Measurements from ENCODE around the gene ELMOD2.
"Not testable (repeated sequence)": the region's sequence is repeated elsewhere in the genome, so short reads cannot be mapped to it uniquely, and the experiment has no call there.

The ELMOD2 gene

DNA sequence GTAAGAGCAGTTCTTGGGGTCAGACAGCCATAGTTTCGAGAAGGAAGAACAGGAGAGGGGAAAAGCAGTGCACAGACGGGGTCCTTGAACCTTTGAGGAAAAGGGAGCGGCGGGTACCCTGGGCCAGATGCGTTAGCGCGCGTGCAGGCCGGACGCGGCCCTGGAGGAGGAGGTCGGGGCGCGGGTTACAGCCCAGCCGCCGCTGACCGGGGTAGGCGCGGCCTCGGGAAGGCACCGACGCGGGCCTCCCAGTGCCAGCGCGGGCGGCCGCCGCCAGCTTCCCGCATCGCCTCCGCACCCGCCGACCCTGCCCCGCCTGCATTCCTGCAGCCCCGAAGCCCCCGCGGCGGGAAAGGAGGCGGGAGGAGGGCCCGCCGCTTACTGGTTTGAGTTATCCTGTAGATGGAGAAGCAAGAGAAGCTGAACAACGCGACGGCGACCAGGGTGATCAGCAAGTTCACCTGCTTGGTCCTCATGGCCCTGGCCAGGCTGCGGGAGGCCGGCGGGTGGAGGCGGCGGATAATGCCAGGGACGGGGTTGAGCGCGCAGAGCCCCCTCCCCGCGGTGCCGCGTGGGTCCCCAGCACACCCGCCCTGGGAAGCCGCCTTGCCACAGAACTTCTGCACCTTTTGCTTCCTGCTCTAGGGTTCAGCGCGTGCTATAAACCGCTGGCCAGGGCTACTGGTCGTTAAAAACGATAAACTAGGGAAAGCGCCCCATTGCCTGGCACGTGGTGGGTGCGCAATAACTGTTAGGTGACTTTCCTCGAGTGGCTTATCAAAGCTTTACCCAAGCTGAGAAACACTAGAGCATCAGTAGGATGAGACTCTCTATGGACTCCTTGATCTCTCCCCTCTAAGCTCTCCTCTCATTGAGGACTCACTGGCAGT lies 26.0 kb upstream of the ELMOD2 start, which contains the start of gene MGAT4D:
MGAT4D (minus strand) TSS at position 547 of the 890 bp plus-strand sequence; CDS start at position 476, 71 bp downstream.
- Histone ChIP-seq H4K91ac (ENCODE audit: low read depth, low read length, poor library complexity) (no peak within 1 kb of the TSS), H3K4me3 (ENCODE audit: low read length in 2 of 2) (peak within 1 kb of the TSS in 1 of 2 donors; percentile 68)

GRCh38 chr4:140499391-140499790 lies 24.6 kb upstream of the ELMOD2 start:
- no peak overlapping the region for H3K18ac ChIP-seq (ENCODE audit: low read length)
- no peak for DNase-seq (ENCODE audit: low spot score)
- H2AFZ ChIP-seq (ENCODE audit: low read length): no peak overlapping the region
- no peak overlapping the region for H3K4ac ChIP-seq (ENCODE audit: low read length)
- H3K4me3 ChIP-seq (ENCODE audit: low read length in 2 of 2): no peak overlapping the region
- peaks cover 0 to 5% of the 10 kb centered on the region in 2 donors for H3K4me1 ChIP-seq (ENCODE audit: control insufficient read depth in 2 of 2, insufficient read depth in 1 of 2, low read depth in 1 of 2, low read length in 2 of 2)
- no peak overlapping the region for H2BK120ac ChIP-seq (ENCODE audit: low read depth, low read length)
- no peaks in the 10 kb centered on the region for H3K36me3 ChIP-seq (replicated peaks in 1 of 2; ENCODE audit: control insufficient read depth in 2 of 2, insufficient read depth in 2 of 2, low read length in 2 of 2)
- H2BK15ac ChIP-seq (ENCODE audit: low read length): no peak overlapping the region
- H4K91ac ChIP-seq (ENCODE audit: low read depth, low read length, poor library complexity): no peak overlapping the region
- H3K4me2 ChIP-seq (ENCODE audit: insufficient read depth, low read length, poor library complexity, severe bottlenecking): no peak overlapping the region
- no peak overlapping the region for H2BK5ac ChIP-seq (ENCODE audit: low read length)
- H3K27ac ChIP-seq (replicated peaks; ENCODE audit: low read length): no peak overlapping the region
- no peak overlapping the region for H3K23ac ChIP-seq (ENCODE audit: low read depth, low read length, poor library complexity)
- H2BK12ac ChIP-seq (ENCODE audit: low read length): no peak overlapping the region
- WGBS, 2 donors (ENCODE audit: extremely low coverage in 2 of 2, insufficient read length in 2 of 2, insufficient replicate concordance in 1 of 2): no CpG with 5 or more reads among the region's 4 CpGs
- H2AK5ac ChIP-seq (ENCODE audit: low read depth, low read length): no peak overlapping the region
- no peak overlapping the region for H4K8ac ChIP-seq (ENCODE audit: low read depth, low read length)
- peaks cover 5% of the 10 kb centered on the region in 2 donors for H3K9me3 ChIP-seq (replicated peaks in 1 of 2; ENCODE audit: control insufficient read depth in 2 of 2, insufficient read depth in 1 of 2, low read depth in 1 of 2, low read length in 2 of 2)
- H3K14ac ChIP-seq (ENCODE audit: low read length): no peak overlapping the region
- H3K27me3 ChIP-seq (ENCODE audit: control insufficient read depth in 3 of 3, insufficient read depth in 3 of 3, low read depth in 1 of 3, low read length in 3 of 3): peaks cover 9 to 66% (median 24%) of the 10 kb centered on the region in 3 experiments
- no peak overlapping the region for H3K9ac ChIP-seq (ENCODE audit: low read depth, low read length, poor library complexity)
- H3K79me1 ChIP-seq (ENCODE audit: low read depth, low read length): no peaks in the 10 kb centered on the region

More for the DNA sequence above, 26.0 kb upstream of the ELMOD2 start, which contains the start of gene MGAT4D:
- Histone ChIP-seq H2BK120ac (ENCODE audit: low read depth, low read length) (no peak within 1 kb of the TSS), H3K79me1 (ENCODE audit: low read depth, low read length) (no peaks in the 10 kb centered on the region), H3K23ac (ENCODE audit: low read depth, low read length, poor library complexity) (peak within 1 kb of the TSS; percentile 29), H2BK15ac (ENCODE audit: low read length) (peak within 1 kb of the TSS; percentile 52), H3K9ac (ENCODE audit: low read depth, low read length, poor library complexity) (peak within 1 kb of the TSS; percentile 13), H3K9me3 (replicated peaks in 1 of 2; ENCODE audit: control insufficient read depth in 2 of 2, insufficient read depth in 1 of 2, low read depth in 1 of 2, low read length in 2 of 2) (peaks cover 5% of the 10 kb centered on the region in 2 donors), H4K8ac (ENCODE audit: low read depth, low read length) (no peak within 1 kb of the TSS), H3K4ac (ENCODE audit: low read length) (no peak within 1 kb of the TSS), H3K27ac (replicated peaks; ENCODE audit: low read length) (no peak within 1 kb of the TSS), H3K27me3 (ENCODE audit: control insufficient read depth in 3 of 3, insufficient read depth in 3 of 3, low read depth in 1 of 3, low read length in 3 of 3) (peaks cover 9 to 70% (median 24%) of the 10 kb centered on the region in 3 experiments), H3K18ac (ENCODE audit: low read length) (peak within 1 kb of the TSS; percentile 89), H3K4me2 (ENCODE audit: insufficient read depth, low read length, poor library complexity, severe bottlenecking) (peak within 1 kb of the TSS; percentile 76), H3K14ac (ENCODE audit: low read length) (peak within 1 kb of the TSS; percentile 47), H3K36me3 (replicated peaks in 1 of 2; ENCODE audit: control insufficient read depth in 2 of 2, insufficient read depth in 2 of 2, low read length in 2 of 2) (no peaks in the 10 kb centered on the region), H2AFZ (ENCODE audit: low read length) (peak within 1 kb of the TSS; percentile 67), H2BK5ac (ENCODE audit: low read length) (peak within 1 kb of the TSS; percentile 43), H2BK12ac (ENCODE audit: low read length) (peak within 1 kb of the TSS; percentile 35), H3K4me1 (ENCODE audit: control insufficient read depth in 2 of 2, insufficient read depth in 1 of 2, low read depth in 1 of 2, low read length in 2 of 2) (peaks cover 0 to 5% of the 10 kb centered on the region in 2 donors), H2AK5ac (ENCODE audit: low read depth, low read length) (peak within 1 kb of the TSS; percentile 38)
- DNase-seq (ENCODE audit: low spot score): peak; percentile 32
- no CpG with 5 or more reads among the region's 68 CpGs for WGBS, 2 donors (ENCODE audit: extremely low coverage in 2 of 2, insufficient read length in 2 of 2, insufficient replicate concordance in 1 of 2)

- H3K79me1 ChIP-seq (ENCODE audit: low read depth, low read length): no peaks in the 10 kb centered on the region
- no peak overlapping the region for H2AK5ac ChIP-seq (ENCODE audit: low read depth, low read length)
- no peak overlapping the region for H2BK5ac ChIP-seq (ENCODE audit: low read length)
- H2BK15ac ChIP-seq (ENCODE audit: low read length): no peak overlapping the region
- no peak overlapping the region for H2AFZ ChIP-seq (ENCODE audit: low read length)
- no peak overlapping the region for H2BK120ac ChIP-seq (ENCODE audit: low read depth, low read length)
- peaks cover 0 to 45% (median 2%) of the 10 kb centered on the region in 3 experiments for H3K27me3 ChIP-seq (ENCODE audit: control insufficient read depth in 3 of 3, insufficient read depth in 3 of 3, low read depth in 1 of 3, low read length in 3 of 3)
- DNase-seq (ENCODE audit: low spot score): no peak
- no peak overlapping the region for H4K91ac ChIP-seq (ENCODE audit: low read depth, low read length, poor library complexity)
- H3K23ac ChIP-seq (ENCODE audit: low read depth, low read length, poor library complexity): no peak overlapping the region
- H3K9ac ChIP-seq (ENCODE audit: low read depth, low read length, poor library complexity): no peak overlapping the region
- H3K4me1 ChIP-seq (ENCODE audit: control insufficient read depth in 2 of 2, insufficient read depth in 1 of 2, low read depth in 1 of 2, low read length in 2 of 2): peaks cover 0 to 3% of the 10 kb centered on the region in 2 donors
- peaks cover 0 to 3% of the 10 kb centered on the region in 2 donors for H3K9me3 ChIP-seq (replicated peaks in 1 of 2; ENCODE audit: control insufficient read depth in 2 of 2, insufficient read depth in 1 of 2, low read depth in 1 of 2, low read length in 2 of 2)
- no peaks in the 10 kb centered on the region for H3K36me3 ChIP-seq (replicated peaks in 1 of 2; ENCODE audit: control insufficient read depth in 2 of 2, insufficient read depth in 2 of 2, low read length in 2 of 2)
- H3K4me3 ChIP-seq (ENCODE audit: low read length in 2 of 2): no peak overlapping the region
- no peak overlapping the region for H2BK12ac ChIP-seq (ENCODE audit: low read length)
- no peak overlapping the region for H3K4ac ChIP-seq (ENCODE audit: low read length)
- no peak overlapping the region for H3K18ac ChIP-seq (ENCODE audit: low read length)
- no peak overlapping the region for H4K8ac ChIP-seq (ENCODE audit: low read depth, low read length)
- no peak overlapping the region for H3K4me2 ChIP-seq (ENCODE audit: insufficient read depth, low read length, poor library complexity, severe bottlenecking)
- H3K27ac ChIP-seq (replicated peaks; ENCODE audit: low read length): no peak overlapping the region
- H3K14ac ChIP-seq (ENCODE audit: low read length): no peak overlapping the region
Observed at GRCh38 chr4:140504261-140504660, 19.7 kb upstream of the ELMOD2 start.

- H3K9ac ChIP-seq (ENCODE audit: low read depth, low read length, poor library complexity); H2BK5ac ChIP-seq (ENCODE audit: low read length); H4K91ac ChIP-seq (ENCODE audit: low read depth, low read length, poor library complexity); H3K14ac ChIP-seq (ENCODE audit: low read length); H3K4me1 ChIP-seq (ENCODE audit: control insufficient read depth in 2 of 2, insufficient read depth in 1 of 2, low read depth in 1 of 2, low read length in 2 of 2); H3K27ac ChIP-seq (replicated peaks; ENCODE audit: low read length); H2AFZ ChIP-seq (ENCODE audit: low read length); H2BK12ac ChIP-seq (ENCODE audit: low read length); H3K4me3 ChIP-seq (ENCODE audit: low read length in 2 of 2); DNase-seq (ENCODE audit: low spot score); H3K9me3 ChIP-seq (replicated peaks in 1 of 2; ENCODE audit: control insufficient read depth in 2 of 2, insufficient read depth in 1 of 2, low read depth in 1 of 2, low read length in 2 of 2); H3K23ac ChIP-seq (ENCODE audit: low read depth, low read length, poor library complexity); H3K4me2 ChIP-seq (ENCODE audit: insufficient read depth, low read length, poor library complexity, severe bottlenecking); H4K8ac ChIP-seq (ENCODE audit: low read depth, low read length); H2BK15ac ChIP-seq (ENCODE audit: low read length); H2BK120ac ChIP-seq (ENCODE audit: low read depth, low read length); H3K18ac ChIP-seq (ENCODE audit: low read length); H3K79me1 ChIP-seq (ENCODE audit: low read depth, low read length); H3K36me3 ChIP-seq (replicated peaks in 1 of 2; ENCODE audit: control insufficient read depth in 2 of 2, insufficient read depth in 2 of 2, low read length in 2 of 2); H3K27me3 ChIP-seq (ENCODE audit: control insufficient read depth in 3 of 3, insufficient read depth in 3 of 3, low read depth in 1 of 3, low read length in 3 of 3); H2AK5ac ChIP-seq (ENCODE audit: low read depth, low read length); H3K4ac ChIP-seq (ENCODE audit: low read length): not testable (repeated sequence)
- WGBS, 2 donors (ENCODE audit: extremely low coverage in 2 of 2, insufficient read length in 2 of 2, insufficient replicate concordance in 1 of 2): no CpG with 5 or more reads among the region's 5 CpGs
Observed at GRCh38 chr4:140513765-140514164, 10.2 kb upstream of the ELMOD2 start.
